NB4 (cell line): ENCODE data around the gene AUTS2.

ENCODE experiments used
- CTCF ChIP-seq: IDR thresholded peaks from one replicate; pipeline ENCODE4 v1.5.1; 2012; ENCODE audit warnings: low read depth, low read length
- POLR2A ChIP-seq: IDR thresholded peaks from 2 replicates; pipeline ENCODE4 v1.6.1; 2011; ENCODE audit warnings: mild to moderate bottlenecking; ENCODE audit not compliant: insufficient read length; ENCODE audit errors: extremely low read depth

DNA sequence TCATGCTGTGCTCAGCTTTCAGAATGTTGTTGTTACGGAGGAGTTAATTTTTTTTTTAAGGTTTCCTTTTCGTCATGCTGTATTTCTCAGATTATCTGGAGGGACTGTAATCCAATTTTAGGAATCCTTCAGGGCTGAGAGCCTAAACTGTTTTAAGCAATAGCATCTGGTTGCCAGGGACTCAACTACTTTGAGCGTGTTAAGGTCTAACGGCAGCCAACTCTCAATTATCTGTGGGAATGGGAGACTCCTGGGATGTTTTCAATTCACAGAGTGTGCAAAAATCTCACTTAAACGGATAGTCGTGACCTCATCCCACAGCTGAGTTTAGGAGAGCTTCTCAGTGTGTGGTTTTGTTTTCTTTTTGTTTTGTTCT, 291.7 kb downstream of the AUTS2 start:
- TF ChIP-seq POLR2A: no peak
- no peak for TF ChIP-seq CTCF
